LNCaP clone FGC (cell line): Measurements from ENCODE around the gene TRAF2.

Source experiments
- DNase-seq: peaks from one replicate; pipeline ENCODE4 v3.0.0-alpha.2; 2011; ENCODE audit warnings: low read depth
- H3K4me3 ChIP-seq: 2 replicates; pipeline ENCODE4 v1.5.1; 2011; ENCODE audit warnings: mild to moderate bottlenecking, low read depth, low read length, control low read depth
- CTCF ChIP-seq: IDR thresholded peaks from 2 replicates; pipeline ENCODE4 v1.5.1; 2012; ENCODE audit warnings: mild to moderate bottlenecking; ENCODE audit not compliant: control insufficient read depth, insufficient read depth; ENCODE audit errors: extremely low read depth

TRAF2 gene

DNA sequence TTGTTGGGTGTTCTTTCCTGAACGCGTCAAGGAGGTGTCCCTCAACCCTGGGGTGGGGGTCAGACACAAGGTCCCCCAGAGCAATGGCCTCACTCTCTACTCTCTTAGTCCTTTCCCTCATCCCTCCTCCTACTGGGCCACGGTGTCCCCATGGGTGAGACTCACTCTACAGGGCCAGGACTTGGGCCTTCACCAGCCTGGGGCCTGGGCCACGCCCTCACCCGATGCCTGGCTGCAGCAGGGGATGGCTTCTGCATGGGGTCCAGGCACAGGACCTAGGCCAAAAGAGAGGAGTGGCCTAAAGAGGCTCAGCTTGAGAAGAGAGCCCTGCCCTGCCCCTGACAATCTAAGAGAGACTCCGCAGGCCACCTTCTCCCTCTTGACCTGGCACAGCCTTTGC, 71.6 kb downstream of the TRAF2 start:
- no peak overlapping the region for H3K4me3 ChIP-seq
- no peak for DNase-seq
- no peak for TF ChIP-seq CTCF

GRCh38 chr9:136958473-136958872, 72.2 kb downstream of the TRAF2 start:
- TF ChIP-seq CTCF = no peak
- no peak overlapping the region for H3K4me3 ChIP-seq
- no peak for DNase-seq

DNA sequence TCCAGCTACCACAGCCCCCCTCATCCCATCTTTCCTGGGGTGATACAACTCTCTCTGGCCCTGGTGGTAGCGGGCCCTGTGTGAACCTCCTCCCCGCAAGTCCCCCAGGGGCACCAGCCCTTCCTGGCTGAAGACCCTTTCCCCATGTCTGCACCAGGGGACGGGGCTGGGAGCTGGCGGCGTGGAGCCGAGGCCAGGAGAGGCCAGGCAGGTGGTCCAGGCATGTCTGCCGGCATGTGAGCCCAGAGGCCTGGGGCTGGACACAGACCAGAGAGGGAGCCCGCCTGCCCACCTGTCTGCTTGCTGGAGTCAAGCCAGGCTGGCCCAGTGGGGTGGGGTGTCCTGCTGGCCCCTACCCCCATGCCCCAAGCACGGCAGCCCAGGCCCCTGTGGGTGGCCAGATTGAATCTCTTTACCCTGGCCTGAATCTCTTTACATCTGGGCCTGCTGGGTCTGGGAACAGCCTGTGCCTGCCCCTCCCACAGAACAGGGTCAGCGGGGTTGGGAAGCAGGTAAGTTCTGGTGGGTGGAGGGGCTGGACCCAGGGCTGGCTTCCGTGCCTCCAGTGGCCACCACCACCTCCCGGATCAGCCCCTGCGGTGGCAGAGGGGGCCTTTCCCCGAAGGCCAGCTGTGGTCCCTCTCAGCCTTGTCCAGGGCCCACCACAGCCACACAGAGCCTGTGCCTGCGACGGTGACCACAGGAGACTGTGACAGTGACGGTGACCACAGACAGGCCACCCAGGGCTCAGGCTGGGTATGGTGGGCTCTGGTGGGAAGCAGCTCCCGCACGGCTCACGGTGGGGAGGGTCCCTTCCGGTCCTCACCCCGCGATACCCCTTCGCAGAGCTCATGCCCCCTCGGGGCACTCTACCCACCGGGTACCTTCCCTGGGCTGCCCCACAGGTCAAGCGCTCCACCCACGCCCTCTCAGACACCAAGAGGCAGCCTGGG, 72.9 kb downstream of the TRAF2 start:
- TF ChIP-seq CTCF = no peak
- DNase-seq = no peak
- H3K4me3 ChIP-seq = no peak overlapping the region

DNA sequence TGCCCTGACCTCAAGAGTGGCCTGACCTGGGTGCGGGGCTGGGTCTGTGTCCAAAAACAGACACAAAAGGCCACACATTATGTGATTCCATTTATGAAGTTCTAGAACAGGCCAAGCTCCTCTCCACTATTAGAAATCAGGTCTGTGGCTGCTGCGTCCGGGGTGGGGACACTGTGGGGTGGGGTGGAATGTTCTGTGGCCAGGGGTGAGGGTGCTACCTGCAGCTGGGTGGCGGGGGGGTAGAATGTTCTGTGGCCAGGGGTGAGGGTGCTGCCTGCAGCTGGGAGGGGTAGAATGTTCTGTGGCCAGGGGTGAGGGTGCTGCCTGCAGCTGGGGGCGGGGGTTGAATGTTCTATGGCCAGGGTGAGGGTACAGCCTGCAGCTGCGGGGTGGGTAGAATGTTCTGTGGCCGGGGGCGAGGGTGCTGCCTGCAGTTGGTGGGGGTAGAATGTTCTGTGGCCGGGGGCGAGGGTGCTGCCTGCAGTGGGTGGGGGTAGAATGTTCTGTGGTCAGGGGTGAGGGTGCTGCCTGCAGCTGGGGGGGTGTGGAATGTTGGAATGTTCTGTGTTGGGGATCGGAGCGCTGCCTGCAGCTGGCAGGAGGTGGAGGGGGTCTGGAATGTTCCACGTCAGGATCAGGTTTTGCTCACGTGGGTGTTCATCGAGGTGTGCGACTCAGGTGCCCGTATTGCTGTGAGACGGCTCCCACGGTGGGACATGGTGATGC, 74.1 kb downstream of the TRAF2 start:
- DNase-seq = no peak
- no peak for TF ChIP-seq CTCF
- no peak overlapping the region for H3K4me3 ChIP-seq

DNA sequence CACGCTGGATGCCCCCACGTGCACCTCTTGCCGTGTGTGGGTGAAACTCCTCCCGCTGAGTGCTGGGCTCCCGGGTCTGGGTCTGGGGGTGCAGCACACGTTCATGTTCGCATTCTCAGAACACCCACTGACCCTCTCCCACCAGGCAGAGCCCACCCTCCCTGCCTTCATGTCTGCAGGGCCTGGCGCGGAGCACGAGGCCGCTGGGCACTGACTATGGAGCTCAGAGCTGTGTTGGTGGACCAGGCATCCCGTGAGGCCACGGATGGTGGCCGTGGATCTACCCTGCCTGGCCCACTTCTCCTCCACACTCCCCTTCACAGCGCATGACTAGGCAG, 74.6 kb downstream of the TRAF2 start:
- no peak overlapping the region for H3K4me3 ChIP-seq
- TF ChIP-seq CTCF = no peak
- DNase-seq = no peak

DNA sequence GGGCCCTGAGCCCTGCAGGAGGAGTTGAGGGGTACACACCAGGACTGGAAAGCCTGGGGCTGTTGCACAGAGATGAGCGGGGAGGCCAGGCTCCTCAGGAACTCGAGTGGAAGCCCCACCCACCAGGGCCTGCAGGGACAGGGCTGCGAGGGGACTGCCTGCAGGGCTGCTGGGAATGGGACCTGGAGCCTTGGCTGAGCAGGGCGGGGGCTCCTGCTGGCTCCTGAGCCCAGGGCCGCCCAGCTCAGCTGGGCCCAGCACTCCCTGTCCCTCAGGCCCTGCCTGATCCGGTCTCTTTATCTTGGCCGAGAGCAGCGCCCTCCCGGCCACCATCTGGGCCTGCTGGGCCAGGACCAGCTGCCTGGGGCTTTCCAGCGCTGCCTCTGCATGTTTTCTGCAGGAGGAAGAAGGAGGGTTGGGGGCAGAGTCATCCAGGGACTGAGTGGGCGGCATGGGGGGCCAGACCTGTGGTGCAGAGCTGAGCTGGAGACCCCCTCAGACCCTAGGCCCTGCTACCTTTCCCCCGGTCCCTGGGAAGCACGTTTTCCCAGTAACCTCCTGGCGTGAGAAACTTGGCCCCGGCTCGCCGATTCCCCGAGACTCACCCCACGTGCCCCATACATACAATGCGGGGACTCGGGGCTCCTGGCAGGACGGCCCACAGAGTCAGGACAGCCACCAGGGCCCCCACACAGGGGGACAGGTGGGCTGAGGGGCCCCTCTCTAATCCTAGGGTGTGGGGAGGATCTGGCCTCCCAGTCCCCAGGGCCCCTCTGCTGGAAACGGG, 75.2 kb downstream of the TRAF2 start:
- TF ChIP-seq CTCF = no peak
- no peak overlapping the region for H3K4me3 ChIP-seq
- no peak for DNase-seq
